NCI-H1092 treated with DMSO at 0.1 percent for 48 hours (cell line): Measurements from ENCODE around the gene ACAT1.
"Not testable (repeated sequence)": the region's sequence is repeated elsewhere in the genome, so short reads cannot be mapped to it uniquely, and the experiment has no call there.

Experiments used
- DNase-seq: peaks from one replicate; lab custom pipeline; 2025; lab: John Stamatoyannopoulos, UW

The ACAT1 gene

DNA sequence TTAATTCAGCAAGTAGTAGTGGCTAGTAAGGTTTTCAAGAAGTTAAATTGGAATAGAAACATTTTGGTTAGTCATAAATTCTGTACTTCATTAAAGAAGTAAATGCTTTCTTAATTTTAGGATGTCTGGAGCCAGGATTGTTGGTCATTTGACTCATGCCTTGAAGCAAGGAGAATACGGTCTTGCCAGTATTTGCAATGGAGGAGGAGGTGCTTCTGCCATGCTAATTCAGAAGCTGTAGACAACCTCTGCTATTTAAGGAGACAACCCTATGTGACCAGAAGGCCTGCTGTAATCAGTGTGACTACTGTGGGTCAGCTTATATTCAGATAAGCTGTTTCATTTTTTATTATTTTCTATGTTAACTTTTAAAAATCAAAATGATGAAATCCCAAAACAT lies 25.8 kb downstream of the ACAT1 start:
- no peak for DNase-seq

DNA sequence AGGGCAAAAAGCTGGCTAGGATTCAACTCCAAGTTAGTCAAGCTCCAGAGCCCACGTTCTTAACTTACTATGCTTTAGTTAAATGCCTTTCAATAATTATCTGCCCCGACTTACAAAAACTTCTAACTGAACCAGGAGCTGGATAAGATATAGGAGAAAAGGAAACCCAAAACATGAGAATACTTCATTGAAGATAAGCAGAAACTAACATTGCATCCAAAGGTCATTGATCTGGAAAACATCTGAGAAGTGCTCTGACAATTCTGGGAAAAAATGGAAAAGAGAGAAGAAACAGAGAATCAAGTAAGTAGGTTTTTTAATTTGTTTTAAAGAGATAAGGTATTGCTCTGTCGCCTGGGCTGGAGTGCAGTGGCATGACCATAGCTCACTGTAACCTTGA lies 27.2 kb downstream of the ACAT1 start:
- DNase-seq = no peak

- DNase-seq = no peak
These were observed 33.2 kb downstream of the ACAT1 start for GRCh38 chr11:108154591-108154990.

DNA sequence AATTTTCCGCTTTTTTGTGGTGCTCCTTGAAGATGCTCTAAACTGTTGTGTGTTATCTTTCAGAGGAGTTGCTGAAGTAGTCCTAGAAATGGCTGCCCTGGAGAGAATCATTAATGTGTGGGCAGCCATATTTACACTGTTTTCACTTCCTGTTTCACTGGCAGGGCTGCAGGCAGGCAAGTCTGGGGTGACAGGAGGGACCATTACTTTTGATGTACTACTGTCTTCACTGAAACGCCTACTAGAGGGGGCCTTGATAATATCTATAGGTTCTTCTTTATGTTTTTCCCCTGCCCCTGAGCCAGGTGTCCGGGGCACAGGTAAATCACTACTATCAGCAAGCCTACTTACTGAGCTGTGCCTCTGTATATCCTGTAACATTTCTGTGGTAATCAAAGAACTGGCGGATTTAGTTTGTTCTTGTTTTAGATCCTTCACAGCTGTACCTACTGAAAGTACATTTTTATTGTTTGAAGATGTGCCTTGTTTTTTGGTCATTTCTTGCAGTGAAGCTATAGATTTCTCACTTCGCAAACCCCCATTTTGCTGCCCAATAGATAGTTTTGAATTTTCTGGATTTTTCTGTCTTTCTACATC lies 39.7 kb downstream of the ACAT1 start:
- no peak for DNase-seq

GRCh38 chr11:108162878-108163277 lies 41.5 kb downstream of the ACAT1 start:
- not testable (repeated sequence) for DNase-seq

- DNase-seq = no peak
These were observed 46.3 kb downstream of the ACAT1 start for GRCh38 chr11:108167624-108168023.

DNA sequence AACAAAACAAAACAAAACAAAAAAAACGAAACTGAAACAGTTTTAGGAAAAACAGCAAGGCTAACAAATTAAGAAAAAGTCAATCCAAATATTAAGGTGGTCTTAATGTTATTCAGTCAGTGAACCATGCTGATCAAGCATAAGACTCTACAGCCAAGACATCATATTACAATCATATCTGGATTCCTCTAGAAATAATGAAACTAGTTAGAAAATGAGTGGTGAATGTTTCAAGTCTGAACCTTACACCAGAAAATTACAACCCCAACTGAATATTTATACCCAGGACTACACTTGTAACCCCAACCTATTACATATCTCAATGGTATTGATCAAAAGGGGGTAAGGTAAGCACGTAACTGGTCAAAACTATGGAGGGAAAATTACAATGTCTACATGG lies 48.8 kb downstream of the ACAT1 start:
- DNase-seq = no peak

- no peak for DNase-seq
These were observed 56.2 kb downstream of the ACAT1 start for GRCh38 chr11:108177570-108177969.

GRCh38 chr11:108193725-108194124 lies 72.4 kb downstream of the ACAT1 start:
- DNase-seq = no peak

DNA sequence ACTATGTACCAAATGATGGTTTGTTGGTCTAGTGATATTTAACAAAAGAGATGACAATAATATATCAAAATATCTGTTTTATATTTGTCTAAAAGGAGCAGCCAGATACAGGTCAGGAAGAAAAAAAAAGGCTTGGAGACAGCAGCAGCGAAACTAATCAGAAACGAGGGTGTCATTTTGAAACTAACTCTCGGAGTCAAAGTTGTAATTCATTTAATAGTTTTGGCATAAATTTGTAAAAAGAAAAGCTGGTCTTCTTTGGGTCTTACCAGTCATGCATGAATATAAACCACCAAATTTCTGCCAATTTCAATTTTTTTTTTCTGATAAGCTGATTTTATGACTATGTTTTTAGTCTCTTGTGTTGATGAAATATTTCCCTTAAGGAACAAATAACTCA lies 75.5 kb downstream of the ACAT1 start:
- no peak for DNase-seq
